Stimulated activated CD8-positive, alpha-beta memory T cell treated with anti-CD3 and anti-CD28 coated beads, Interleukin-7, amount 100 ng/mL, for 24 hours (primary cell): ENCODE data around the gene MPZL1.

ENCODE experiments used
- DNase-seq: peaks from one replicate; pipeline ENCODE4 v3.0.0-alpha.2; 2020; ENCODE audit warnings: low read depth

Gene MPZL1

DNA sequence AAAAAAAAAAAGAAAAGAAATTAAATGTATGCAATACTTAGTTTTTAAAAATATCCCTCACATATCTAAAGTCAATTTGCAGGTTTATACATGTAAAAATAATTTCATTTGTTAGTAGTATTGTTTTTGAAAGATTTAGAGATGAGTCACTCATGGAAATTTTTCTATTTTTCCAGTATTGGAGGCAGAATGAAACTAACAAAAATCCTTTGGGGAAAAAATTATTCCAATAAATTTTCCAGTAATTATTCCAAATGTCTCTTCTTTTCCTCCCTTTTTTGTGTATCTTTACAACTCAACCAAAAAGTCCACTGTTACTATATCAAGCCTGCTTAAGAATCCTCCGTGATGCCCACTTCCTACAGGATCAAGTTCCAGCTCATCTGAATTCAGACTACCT lies 29.9 kb downstream of the MPZL1 start:
- DNase-seq, result no peak

DNA sequence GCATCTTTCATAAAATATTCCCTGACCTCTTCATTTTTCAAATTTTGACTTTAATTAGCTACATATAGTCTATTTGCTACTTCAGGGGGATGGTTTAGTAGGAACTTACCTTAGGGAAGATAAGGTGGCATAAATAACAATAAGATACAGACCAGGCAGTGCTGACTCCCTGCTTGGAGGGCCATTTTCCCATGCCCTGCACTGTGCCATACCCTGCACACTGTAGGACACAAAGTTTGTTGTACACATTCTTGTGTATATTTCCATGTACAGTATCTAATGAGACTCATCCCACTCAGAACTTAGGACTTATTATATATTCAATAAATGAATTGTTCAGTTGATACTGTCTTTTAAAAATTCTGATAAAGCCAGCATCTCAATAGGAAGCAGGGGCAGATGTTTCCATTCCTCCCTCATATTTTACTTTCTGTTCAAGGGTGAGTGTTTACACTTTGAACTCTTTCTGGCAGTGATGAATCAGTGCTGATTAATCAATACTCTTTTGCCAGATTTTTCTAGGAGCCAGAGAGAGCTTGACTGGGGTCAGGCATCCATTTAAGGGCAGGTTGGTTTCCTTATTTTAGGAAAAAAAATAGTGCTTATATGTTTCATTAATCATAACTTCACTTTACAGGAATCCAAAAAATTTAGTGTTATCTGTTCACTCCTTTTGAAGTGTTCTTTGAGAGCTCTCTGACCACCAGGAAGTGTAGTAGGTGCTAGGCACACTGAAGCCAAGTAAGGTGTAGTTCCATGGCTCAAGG lies 30.6 kb downstream of the MPZL1 start:
- DNase-seq, result no peak

DNA sequence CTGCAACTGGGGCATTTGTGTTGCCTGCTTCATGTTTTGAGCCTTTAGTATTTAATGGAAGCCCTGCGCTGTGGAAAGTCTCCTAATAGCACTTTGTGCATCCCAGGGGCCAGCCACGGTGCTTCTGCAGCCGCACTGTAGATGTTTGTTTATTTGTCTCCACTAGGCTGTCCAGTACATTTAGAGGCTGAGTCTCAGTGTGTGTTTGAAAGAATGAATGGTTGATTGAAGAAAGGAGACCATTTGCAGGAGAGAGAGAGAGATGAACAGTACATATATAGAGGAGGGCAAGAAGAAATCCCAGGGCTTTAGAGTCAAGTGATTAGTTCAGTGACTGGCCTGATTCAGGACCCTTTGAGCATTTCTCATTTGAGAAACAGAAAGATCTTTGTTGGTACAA lies 33.9 kb downstream of the MPZL1 start:
- no peak for DNase-seq

DNA sequence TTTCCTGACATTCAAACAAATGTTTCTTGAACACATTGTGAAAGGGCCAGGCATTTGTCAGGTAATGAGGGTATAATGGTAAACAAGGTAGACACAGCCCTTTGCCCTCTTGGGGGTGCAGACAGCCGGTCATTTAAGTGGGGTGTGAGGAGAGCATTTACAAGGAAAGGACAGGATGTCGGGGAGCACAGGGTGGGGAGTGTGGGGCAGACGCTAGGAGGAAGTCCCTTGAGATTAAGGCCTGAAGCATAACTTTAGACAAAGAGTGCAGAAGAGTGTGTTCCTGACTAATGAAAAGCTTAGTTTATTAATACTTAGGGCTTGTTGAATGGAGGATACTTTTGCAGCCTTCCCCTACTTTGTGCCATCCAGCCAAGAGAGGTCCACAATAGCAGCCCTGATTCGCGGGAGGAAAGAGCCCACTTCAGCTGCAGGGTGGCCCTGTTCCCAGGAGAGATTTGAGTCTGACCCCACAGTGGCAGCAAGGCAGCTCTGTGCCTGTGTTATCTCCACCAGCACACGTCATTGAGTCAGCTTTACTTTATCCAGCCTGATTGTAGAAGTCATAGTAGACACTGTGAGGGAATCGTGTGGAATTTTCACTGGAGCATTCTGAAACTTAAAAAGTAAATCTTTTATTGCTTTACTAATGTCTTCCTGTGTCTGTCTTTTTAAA lies 35.1 kb downstream of the MPZL1 start:
- no peak for DNase-seq

DNA sequence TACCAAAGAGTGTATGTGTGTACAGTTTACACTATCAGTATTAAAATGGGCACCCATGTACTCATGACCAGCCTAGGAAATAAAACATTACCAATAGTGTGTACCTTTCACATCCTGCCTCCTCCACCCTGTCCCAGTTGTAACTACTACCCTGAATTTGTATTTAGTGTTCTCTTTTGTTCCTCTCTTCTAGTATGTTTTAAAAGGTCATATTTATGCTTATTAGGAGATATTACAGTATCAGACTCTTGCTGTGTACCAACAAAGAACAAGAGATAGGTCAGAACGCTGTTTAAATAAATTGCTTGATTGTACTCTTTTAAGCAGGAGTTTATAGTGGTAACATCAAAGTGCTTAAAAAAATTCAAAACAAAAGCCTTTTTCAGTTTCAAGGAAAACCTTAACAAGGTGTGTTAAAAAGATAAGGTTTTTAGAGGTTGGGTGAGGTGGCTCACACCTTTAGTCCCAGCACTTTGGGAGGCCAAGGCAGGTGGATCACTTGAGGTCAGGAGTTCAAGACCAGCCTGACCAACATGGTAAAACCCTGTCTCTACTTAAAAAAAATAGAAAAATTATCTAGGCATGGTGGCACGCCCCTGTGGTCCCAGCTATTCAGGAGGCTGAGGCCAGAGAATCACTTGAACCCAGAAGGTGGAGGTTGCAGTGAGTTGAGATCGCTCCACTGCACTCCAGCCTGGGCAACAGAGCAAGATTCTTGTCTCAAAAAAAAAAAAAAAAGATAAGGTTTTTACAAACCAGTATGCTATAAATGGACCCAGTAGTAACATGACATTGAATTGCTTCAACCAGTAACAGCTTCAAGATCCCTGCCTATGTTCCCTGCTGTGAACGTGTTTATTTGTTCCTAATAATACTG lies 35.9 kb downstream of the MPZL1 start:
- no peak for DNase-seq

DNA sequence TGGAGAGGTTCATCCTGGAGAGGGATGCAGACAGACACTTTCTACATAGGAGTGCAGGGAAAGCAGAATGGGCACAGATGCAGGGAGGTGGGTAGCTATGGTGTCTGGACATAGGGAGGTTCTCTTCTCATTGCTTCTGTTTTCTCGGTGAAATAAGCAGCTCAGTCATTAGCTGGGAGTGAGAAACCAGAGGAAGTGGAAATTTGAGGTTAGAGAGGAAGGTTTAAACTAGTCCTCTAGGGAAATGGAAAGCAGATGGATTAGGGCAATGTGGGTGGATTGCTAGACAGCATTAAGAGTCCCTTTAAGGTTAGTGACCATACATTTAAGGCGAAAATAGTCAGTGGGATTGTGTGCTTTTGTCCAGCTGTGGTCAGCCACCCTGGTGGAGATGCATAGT lies 39.6 kb downstream of the MPZL1 start:
- DNase-seq, result no peak

DNA sequence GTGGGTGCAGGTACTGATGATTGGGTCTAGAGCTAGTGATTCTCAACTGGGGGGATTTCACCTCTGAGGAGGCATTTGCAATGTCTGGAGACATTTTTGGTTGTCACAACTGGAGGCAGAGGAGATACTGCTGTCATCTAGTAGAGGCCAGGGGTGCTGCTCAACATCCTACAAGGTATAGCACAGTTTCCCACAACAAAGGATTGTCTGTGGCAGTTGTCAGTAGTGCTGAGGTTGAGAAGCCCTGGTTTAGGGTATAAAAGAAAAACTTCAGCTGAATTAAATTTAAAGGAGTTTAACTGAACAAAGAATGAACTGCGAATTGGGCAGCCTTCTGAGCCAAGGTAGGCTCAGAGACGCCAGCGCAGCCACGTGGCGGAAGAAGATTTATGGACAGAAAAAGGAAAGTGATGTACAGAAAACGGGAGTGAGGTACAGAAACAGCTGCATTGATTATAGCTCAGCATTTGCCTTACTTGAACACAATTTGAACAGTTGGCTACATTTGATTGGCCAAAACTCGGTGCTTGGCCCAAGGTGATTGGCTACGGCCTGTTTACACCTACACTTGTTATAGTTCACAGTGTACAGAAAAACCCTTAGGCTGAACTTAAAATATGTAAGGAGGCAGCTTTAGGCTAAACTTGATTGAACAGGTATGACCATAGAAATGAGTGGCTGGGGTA lies 40.4 kb downstream of the MPZL1 start:
- no peak for DNase-seq

DNA sequence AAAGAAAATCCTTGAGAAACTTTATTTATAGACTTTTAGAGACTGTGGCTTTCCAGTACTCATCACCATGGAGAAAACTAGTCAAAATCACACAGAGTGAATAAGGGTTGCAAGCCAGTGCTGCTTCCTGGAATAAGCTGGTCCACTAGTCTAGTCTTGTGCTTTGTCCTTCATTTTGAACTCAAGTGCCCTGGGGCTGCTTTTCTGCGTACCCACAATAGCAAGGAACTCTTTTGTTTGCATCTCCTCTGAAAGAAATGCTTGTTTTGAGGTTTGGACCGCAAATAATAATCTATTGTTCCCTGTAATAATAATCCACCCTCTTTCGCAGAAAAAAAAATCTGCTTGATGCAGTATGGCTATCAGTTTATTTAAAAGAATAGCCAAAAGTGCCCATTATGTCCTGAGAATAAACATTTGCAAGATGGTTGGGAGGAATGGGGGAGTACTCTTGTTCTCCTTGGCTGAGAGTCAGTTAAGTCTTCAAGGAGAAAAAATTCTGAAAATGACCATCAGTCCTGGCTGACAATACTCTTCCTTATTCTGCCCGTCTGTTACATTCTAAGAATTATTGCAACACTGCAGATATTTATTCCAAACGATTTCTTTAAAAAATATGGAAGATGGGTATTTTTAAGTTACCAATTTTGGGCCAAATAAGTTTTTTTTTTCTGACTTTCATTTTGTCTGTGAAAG lies 41.9 kb downstream of the MPZL1 start:
- DNase-seq, result no peak

DNA sequence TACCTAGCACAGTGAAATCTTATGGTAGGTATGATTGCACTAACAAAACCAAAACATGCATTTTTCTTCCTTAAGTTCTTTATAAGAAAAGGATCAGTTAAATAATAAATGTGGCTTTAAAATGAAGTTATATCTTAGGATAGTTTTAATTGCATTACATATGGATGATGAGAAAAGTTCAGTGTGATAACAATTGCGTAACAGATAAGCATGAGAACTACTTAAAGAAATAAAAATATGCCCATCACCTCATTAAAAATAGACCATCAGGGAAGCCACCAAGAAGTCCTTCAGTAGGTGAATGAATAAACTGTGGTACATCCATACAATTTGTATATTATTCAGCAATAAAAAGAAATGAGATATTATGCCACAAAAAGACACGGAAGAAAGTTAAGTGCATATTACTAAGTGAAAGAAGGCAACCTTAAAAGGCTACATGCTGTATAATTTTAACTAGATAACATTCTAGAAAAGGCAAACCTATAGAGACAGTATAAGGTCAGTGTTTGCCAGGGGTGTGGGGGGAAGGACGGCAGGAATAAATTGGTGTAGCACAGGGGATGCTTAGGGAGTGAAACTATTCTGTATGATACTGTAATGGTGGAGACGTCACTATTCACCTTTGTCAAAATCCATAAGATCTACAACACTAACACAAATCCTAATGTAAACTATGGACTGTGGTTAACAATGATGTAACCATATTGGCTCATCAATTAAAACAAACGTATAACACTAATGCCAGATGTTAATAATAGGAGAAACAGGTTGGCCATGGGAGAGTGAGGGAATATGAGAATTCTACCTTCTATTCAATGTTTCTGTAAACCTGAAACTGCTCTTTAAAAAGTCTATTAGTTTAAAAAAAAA lies 42.9 kb downstream of the MPZL1 start:
- no peak for DNase-seq

DNA sequence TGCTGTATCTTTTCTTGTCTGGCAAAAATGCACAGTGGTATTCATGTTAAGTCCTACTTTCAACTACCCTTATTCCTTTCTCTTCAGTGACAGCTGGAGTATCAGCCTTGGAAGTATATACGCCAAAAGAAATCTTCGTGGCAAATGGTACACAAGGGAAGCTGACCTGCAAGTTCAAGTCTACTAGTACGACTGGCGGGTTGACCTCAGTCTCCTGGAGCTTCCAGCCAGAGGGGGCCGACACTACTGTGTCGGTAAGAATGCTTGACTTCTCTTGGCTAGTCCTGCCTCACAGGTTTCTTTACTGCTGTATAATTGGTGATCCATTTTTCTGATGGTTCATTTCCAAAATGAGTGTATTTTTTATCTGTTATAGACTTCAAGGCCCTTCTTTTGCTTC lies 43.7 kb downstream of the MPZL1 start:
- no peak for DNase-seq

DNA sequence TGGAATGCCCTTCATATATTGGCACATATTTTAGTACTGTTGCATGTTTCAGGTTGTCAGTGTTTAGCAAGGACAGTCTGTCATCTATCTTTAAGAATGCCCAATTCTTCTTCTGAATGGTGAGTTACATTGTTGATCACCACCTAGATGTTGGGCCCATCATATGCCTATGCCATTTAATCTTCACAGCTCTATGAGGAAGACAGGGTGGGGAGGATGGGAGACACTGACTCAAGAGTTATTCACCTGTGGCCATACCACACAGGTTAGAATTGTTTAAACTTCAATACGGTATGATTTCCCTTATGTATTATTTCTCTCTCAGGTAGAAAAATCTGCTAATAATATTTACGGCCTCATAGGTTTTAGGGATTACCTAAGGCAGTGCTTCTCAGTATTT lies 44.8 kb downstream of the MPZL1 start:
- DNase-seq, result no peak

DNA sequence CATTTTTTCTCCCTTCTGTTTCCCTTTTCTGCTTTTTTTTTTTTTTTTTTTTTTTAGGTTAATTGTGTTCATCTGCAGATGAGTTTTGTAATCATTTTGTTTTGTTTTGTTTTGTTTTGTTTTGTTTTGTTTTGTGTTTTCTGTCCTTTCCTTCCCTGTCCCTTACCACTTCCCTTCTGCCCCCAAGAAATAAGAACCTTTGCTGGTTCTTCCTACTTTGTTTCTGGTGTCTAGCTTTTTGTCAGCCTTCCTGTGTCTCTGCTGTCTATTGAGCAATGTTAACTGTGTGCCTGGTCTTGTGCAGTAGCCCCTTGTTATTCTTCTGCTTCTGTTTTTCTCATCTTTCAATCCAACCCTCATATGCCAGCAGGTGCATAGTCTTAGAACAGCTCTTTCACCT lies 46.0 kb downstream of the MPZL1 start:
- no peak for DNase-seq

DNA sequence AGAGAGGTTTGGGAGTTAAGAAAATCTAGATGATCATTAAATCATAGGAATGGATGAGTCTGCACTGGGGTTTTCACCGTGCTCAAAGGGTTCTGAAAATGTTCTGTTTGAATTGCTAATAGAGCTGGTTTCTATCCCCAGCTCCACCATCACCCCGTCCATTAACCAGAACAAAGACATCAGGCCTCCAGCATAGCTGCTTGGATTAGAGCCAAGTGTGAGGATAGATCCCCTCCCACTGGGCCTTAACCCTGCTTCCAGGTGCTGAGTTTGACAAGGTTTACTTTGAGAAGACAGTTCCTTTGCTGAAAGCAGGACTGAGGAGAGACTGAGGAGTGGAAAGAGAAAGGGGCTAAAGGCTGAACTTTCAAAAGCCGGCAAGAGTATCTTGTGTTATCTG lies 48.3 kb downstream of the MPZL1 start:
- DNase-seq, result no peak

DNA sequence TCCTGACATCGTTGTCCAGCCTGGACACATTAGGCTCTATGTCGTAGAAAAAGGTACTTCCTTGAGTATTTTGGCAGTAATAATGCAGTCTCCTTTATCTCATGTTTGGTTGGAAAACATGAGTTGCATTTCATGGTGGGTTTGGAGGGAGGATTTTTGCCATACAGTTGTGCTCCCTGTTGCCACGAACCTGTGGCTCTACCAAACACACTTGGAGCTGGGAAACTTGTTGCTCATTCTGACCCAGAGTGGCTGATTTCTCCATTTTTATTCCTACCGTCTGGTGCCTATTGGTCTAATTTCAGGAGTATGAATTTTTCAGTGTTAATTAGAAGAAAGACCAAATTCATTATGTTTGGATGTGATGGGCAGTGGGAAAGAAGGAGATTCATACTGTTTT lies 50.7 kb downstream of the MPZL1 start:
- no peak for DNase-seq

DNA sequence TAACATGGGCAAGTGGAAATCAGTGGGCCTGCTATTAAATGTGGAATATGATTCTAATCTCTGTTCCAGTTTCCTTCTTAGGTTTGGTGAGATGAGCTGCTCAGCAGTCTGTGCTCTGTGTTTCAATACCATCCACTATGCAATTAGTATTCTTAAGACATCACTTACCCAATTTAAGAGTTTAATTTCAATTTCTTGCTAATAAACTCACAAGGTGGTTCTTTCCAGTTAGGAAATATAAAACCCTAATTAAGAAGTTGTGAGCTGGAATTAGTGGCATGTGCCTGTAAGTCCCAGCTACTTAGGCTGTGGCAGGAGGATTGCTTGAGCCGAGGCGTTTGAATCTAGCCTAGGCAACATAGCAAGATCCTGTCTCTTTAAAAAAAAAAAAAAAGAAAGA lies 51.7 kb downstream of the MPZL1 start:
- DNase-seq, result no peak

DNA sequence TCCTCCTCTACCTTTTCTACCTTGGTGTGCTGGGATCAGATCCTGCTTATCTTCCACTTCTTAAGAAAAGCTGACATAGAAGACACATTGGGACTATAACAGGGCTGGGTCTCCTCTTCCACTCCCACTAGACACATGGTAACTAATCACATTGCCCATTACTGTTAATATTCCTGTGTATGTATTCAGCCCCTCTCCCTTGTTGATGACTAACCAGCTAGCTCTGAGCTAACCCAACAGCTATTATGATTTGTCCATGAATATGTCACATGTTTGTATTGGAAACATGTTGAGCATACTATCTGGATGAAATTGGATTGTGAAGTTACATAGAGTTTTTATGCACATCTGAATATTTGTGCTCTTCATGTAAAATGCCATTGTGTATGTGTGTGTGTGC lies 52.9 kb downstream of the MPZL1 start:
- no peak for DNase-seq

DNA sequence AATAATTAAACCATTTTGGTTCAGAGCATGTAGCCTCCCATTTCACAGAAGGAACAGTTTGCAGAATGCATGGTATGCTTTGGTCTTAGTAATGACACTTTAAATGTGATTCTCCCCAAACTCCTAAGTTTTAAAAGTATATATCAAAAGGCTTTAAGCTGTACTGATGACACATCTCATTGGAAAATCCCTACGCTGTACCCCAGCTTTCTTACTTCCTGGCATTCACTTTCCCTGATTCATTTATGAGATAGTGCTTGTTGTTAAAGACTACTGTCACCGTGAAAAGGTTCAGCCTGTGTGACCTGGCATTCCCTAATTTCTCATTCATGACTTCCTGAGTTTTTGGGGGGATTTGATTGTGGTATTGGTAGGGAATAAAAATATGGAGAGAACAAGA lies 53.4 kb downstream of the MPZL1 start:
- no peak for DNase-seq

DNA sequence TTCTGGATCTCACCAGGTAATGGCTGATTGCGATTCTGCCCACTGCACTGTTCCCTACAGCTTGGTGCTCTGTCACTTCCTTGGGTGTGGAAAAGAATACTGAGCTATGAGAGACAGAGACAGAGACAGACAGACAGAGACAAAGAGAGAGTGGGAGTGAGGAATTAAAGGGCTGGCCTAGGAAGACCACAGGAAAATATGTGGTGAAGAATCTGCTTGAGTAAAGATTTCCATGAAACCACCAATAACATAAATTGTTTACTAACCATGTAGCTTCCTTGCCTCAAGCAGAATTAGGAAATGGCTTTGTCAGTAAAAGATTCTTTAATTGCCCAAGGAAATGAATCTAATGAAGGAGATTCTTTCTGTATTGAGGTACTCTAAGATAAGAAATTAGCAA lies 54.4 kb downstream of the MPZL1 start:
- no peak for DNase-seq

DNA sequence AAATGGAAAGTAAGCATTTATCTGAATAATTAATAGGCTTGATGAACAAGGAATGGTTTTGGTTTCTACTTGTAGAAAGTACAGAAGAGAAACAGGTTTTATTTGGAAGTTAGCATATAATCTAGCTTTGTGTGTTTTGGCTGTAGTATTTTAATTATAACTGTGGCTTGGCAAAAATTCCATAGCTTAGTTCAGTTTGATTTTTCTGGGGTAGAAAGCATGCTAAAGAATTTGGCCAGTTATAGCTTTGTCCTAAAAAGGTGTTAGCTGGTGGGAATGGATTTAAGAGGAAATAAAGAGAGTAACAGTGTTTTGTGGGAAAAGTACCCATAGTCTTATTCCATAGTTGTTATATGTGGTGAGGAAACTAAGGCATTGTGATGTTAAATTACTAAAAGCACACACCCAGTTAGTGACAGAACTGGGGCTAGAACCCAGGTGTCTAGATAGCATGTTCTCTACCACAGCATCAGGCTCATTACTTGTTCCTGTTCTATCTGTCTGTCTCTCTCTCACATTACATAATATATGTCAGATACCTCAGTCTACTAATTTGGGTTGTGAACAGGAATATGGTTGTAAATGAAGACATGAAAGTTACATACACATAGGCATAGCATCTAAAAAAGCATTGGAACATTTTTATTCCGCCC lies 55.0 kb downstream of the MPZL1 start:
- DNase-seq, result no peak

DNA sequence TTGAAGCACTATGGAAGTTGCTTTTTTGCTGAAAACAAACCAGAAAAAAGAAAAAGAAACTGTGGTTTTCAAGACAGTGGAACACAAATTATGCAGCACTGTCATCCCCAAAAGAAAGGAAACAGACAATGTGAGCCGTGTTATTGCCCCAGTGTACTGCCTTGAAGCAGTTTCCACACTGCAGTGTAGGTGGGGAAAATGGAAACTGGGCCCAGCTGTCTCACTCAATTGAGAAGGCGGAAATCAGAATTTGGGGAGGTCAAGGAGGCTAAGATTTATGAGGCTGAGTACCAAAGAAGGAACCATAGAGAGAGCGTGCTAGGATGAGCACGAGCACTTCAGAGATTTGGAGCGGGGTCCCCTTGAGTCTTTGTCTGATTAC lies 55.5 kb downstream of the MPZL1 start:
- no peak for DNase-seq
